Endodermal cell (in vitro differentiated cells): ENCODE measurements around the gene PRKACB. TPM values are rescaled to one million over a fixed set of nuclear protein-coding genes. Genes with fewer than 3 reads are reported as not detected.

Experiments
- DNase-seq: peaks from one replicate; pipeline ENCODE4 v3.0.0-alpha.2; 2017
- H3K27ac ChIP-seq: 2 replicates; pipeline ENCODE4 v1.5.1; 2013; ENCODE audit warnings: mild to moderate bottlenecking, low read depth, low read length, moderate library complexity
- H3K27me3 ChIP-seq: 2 replicates; pipeline ENCODE4 v1.6.1; 2013; ENCODE audit warnings: mild to moderate bottlenecking, low read length, moderate library complexity; ENCODE audit not compliant: insufficient read depth, control insufficient read depth, poor library complexity, severe bottlenecking
- H3K36me3 ChIP-seq: 2 replicates; pipeline ENCODE4 v1.7.0; 2013; ENCODE audit warnings: mild to moderate bottlenecking, low read length, moderate library complexity; ENCODE audit not compliant: control insufficient read depth, insufficient read depth
- H3K4me1 ChIP-seq: one replicate; pipeline ENCODE4 v1.7.0; 2013; ENCODE audit warnings: low read length; ENCODE audit not compliant: control insufficient read depth, insufficient read depth
- H3K4me3 ChIP-seq: 2 replicates; pipeline ENCODE4 v1.5.1; 2013; ENCODE audit warnings: mild to moderate bottlenecking, low read length, moderate library complexity
- H3K9ac ChIP-seq: 2 replicates; pipeline ENCODE4 v1.6.1; 2013; ENCODE audit warnings: mild to moderate bottlenecking, low read length, moderate library complexity; ENCODE audit not compliant: poor library complexity, severe bottlenecking; ENCODE audit errors: extremely low read depth
- H3K9me3 ChIP-seq: 2 replicates; pipeline ENCODE4 v1.6.1; 2013; ENCODE audit warnings: mild to moderate bottlenecking, low read length, moderate library complexity; ENCODE audit not compliant: control insufficient read depth
- H3K27ac Mint-ChIP-seq: 2 replicates; pipeline ENCODE4 v1.8.0; 2020; ENCODE audit warnings: mixed read lengths
- H3K27me3 Mint-ChIP-seq: 2 replicates; pipeline ENCODE4 v1.8.0; 2021; ENCODE audit warnings: mild to moderate bottlenecking, mixed read lengths; ENCODE audit not compliant: insufficient read depth
- H3K36me3 Mint-ChIP-seq: 2 replicates; pipeline ENCODE4 v1.8.0; 2020; ENCODE audit warnings: low read depth, mixed read lengths
- H3K4me1 Mint-ChIP-seq: 2 replicates; pipeline ENCODE4 v1.8.0; 2020; ENCODE audit warnings: mixed read lengths
- H3K4me3 Mint-ChIP-seq: 2 replicates; pipeline ENCODE4 v1.8.0; 2020; ENCODE audit warnings: mild to moderate bottlenecking, moderate library complexity, mixed read lengths
- H3K9me3 Mint-ChIP-seq: 2 replicates; pipeline ENCODE4 v1.8.0; 2020; ENCODE audit warnings: mild to moderate bottlenecking, mixed read lengths
- WGBS, 2 experiments: methylation state at CpG; one replicate each; pipeline versions ENCODE4 v1.1.5 to v1.1.7; 2013; ENCODE audit warnings: missing lambda C conversion rate in 2 of 2, mixed read lengths in 1 of 2; ENCODE audit not compliant: insufficient coverage in 1 of 2, insufficient read length in 1 of 2; 5-methylcytosine and 5-hydroxymethylcytosine counted together
- total RNA-seq, 2 donors: library from RNA; stranded (reverse); fragmentation: NEBNext Ultra II Directional in 1 of 2; extraction: Animal tissue kit (Norgen Biotek cat#: 25700) in 1 of 2; gene quantifications; 2 replicates in 1 of 2; 3 replicates in 1 of 2; pipeline ENCODE4 v1.2.1, GENCODE V29; 2021
- TF ChIP-seq, protein P1 (sequence below): fragments of 200-600 bp; sonication (generic); conservative IDR thresholded peaks from 2 replicates; pipeline ENCODE4 v1.5.0; 2021; ENCODE audit warnings: antibody characterized with exemption, mild to moderate bottlenecking

The PRKACB gene
- total RNA-seq, 2 donors from 2014 or later, result 19.8 to 36.1 TPM

DNA sequence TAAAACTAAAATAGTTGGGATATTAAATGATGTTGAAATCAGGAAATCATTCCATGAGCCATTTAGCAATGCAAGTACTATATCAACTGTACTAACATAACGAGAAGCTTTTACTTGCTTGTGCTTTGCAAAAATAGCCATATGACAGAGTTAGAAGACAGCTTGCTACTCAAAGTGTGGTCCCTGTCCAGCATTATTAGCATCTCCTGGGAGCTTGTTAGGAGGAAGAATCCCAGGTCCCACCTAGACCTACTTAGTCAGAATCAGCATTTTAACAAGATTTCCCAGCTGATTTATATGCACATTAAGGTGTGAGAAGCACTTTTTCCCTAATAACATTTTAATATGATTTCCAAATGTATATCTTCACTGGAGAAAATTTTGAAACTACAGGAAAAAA lies 4.7 kb downstream of the PRKACB start:
- H3K9me3 ChIP-seq, result no peaks in the 10 kb centered on the region
- H3K27ac ChIP-seq, result no peak overlapping the region
- H3K4me3 ChIP-seq, result no peak overlapping the region
- no peak overlapping the region for H3K4me3 Mint-ChIP-seq
- H3K27me3 Mint-ChIP-seq, result no peaks in the 10 kb centered on the region
- DNase-seq, result no peak
- H3K4me1 ChIP-seq, result no peaks in the 10 kb centered on the region
- no peaks in the 10 kb centered on the region for H3K27me3 ChIP-seq
- no peaks in the 10 kb centered on the region for H3K36me3 ChIP-seq
- H3K9me3 Mint-ChIP-seq, result no peaks in the 10 kb centered on the region
- peaks cover 6% of the 10 kb centered on the region for H3K4me1 Mint-ChIP-seq
- no peak overlapping the region for H3K9ac ChIP-seq
- TF ChIP-seq, protein P1, sequence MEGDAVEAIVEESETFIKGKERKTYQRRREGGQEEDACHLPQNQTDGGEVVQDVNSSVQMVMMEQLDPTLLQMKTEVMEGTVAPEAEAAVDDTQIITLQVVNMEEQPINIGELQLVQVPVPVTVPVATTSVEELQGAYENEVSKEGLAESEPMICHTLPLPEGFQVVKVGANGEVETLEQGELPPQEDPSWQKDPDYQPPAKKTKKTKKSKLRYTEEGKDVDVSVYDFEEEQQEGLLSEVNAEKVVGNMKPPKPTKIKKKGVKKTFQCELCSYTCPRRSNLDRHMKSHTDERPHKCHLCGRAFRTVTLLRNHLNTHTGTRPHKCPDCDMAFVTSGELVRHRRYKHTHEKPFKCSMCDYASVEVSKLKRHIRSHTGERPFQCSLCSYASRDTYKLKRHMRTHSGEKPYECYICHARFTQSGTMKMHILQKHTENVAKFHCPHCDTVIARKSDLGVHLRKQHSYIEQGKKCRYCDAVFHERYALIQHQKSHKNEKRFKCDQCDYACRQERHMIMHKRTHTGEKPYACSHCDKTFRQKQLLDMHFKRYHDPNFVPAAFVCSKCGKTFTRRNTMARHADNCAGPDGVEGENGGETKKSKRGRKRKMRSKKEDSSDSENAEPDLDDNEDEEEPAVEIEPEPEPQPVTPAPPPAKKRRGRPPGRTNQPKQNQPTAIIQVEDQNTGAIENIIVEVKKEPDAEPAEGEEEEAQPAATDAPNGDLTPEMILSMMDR, result no peak
- 87% methylated on average over 1 of the region's 1 CpG; no CpG with 5 or more reads in 1 of the 2 experiments for WGBS, 2 experiments
- no peak overlapping the region for H3K27ac Mint-ChIP-seq
- no peaks in the 10 kb centered on the region for H3K36me3 Mint-ChIP-seq

DNA sequence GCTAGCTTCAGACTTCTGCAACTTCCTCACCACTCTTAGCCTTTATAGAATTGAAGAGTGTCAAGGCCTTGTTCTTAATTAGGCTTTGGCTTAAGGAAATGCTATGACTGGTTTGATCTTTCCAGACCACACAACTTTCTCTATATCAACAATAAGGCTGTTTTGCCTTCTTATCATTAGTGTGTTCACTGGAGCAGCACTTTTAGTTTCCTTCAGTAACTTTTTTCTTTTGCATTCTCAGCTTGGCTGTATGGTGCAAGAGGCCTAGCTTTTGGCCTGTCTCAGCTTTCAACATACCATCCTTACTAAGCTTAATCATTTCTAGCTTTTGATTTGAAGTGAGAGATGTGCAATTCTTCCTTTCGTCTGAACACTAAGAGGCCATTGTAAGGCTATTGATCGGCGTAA lies 8.6 kb downstream of the PRKACB start:
- Mint-ChIP-seq H3K4me1 (no peaks in the 10 kb centered on the region), H3K9me3 (no peaks in the 10 kb centered on the region), H3K4me3 (no peak overlapping the region), H3K27ac (no peak overlapping the region), H3K27me3 (no peaks in the 10 kb centered on the region), H3K36me3 (no peaks in the 10 kb centered on the region)
- 92% methylated on average over 3 of the region's 3 CpGs; no CpG with 5 or more reads in 1 of the 2 experiments for WGBS, 2 experiments
- H3K9ac ChIP-seq, result no peak overlapping the region
- no peak overlapping the region for H3K27ac ChIP-seq
- DNase-seq, result no peak
- TF ChIP-seq, protein P1, result no peak
- no peaks in the 10 kb centered on the region for H3K9me3 ChIP-seq
- H3K27me3 ChIP-seq, result no peaks in the 10 kb centered on the region
- H3K4me1 ChIP-seq, result no peaks in the 10 kb centered on the region
- H3K4me3 ChIP-seq, result no peak overlapping the region
- no peaks in the 10 kb centered on the region for H3K36me3 ChIP-seq

DNA sequence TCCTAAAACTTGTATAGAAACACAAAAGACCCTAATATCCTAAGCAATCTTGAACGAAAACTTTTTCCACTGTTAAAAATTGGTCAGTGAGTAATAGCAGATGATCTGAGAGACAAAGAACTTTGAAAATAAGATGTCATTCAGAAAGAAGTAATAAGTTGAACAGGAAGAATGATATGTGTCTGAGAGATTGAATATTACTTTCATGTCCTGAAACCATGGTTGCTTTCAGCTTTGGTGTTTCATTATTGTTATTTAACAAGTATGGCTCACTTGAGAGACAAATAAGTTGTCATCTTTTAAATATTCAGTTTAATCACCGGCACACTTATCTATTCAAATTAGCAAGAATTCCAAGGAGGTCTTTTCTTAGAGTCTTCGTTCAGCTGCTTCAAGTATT lies 11.4 kb downstream of the PRKACB start:
- WGBS, 2 experiments, result 91 to 100% methylated on average over 3 of the region's 3 CpGs
- Mint-ChIP-seq H3K27me3 (no peaks in the 10 kb centered on the region), H3K9me3 (no peaks in the 10 kb centered on the region)

More for the DNA sequence above, 11.4 kb downstream of the PRKACB start:
- no peak overlapping the region for H3K9ac ChIP-seq
- DNase-seq, result no peak
- H3K4me1 ChIP-seq, result no peaks in the 10 kb centered on the region
- no peaks in the 10 kb centered on the region for H3K36me3 ChIP-seq
- H3K4me3 ChIP-seq, result no peak overlapping the region
- Mint-ChIP-seq H3K27ac (no peak overlapping the region), H3K4me1 (no peaks in the 10 kb centered on the region), H3K36me3 (no peaks in the 10 kb centered on the region), H3K4me3 (no peak overlapping the region)
- no peaks in the 10 kb centered on the region for H3K27me3 ChIP-seq
- no peaks in the 10 kb centered on the region for H3K9me3 ChIP-seq
- H3K27ac ChIP-seq, result no peak overlapping the region
- TF ChIP-seq, protein P1, result no peak
